ENCODE measurements around the gene ADGRE2. TPM values are rescaled to one million over a fixed set of nuclear protein-coding genes. Genes with fewer than 3 reads are reported as not detected.
"Not testable (repeated sequence)": the region's sequence is repeated elsewhere in the genome, so short reads cannot be mapped to it uniquely, and the experiment has no call there.

Gene ADGRE2
- total and polyA plus RNA-seq, 2 of the 4 experiments (the other 2 are of a cell fraction), result not detected

- H2BK5ac ChIP-seq (ENCODE audit: low read depth, low read length, poor library complexity, severe bottlenecking); H3K4me3 ChIP-seq (ENCODE audit: insufficient read depth, low read depth, low read length); H3K14ac ChIP-seq (replicated peaks; ENCODE audit: low read depth, low read length); POLR2A ChIA-PET (ENCODE audit: unreplicated experiment); H4K91ac ChIP-seq (ENCODE audit: insufficient read depth, low read depth, low read length); H3K18ac ChIP-seq (ENCODE audit: low read depth, low read length); H2AFZ ChIP-seq (replicated peaks; ENCODE audit: low read length, poor library complexity); H2BK120ac ChIP-seq (ENCODE audit: low read depth, low read length); H3K4me2 ChIP-seq (ENCODE audit: low read depth, low read length); H2AK9ac ChIP-seq (replicated peaks; ENCODE audit: low read depth, low read length, poor library complexity); H4K20me1 ChIP-seq (ENCODE audit: insufficient read depth, low read length); H3K36me3 ChIP-seq (ENCODE audit: control insufficient read depth, insufficient read depth, low read length); CTCF ChIA-PET; H3K23ac ChIP-seq (ENCODE audit: low read depth, low read length); H2BK20ac ChIP-seq (ENCODE audit: low read depth, low read length); H3K9ac ChIP-seq (ENCODE audit: low read depth, low read length); H3K27ac ChIP-seq (ENCODE audit: insufficient read depth, low read length); H3K56ac ChIP-seq (ENCODE audit: extremely low read depth, insufficient read depth, low read length); H3K4ac ChIP-seq (ENCODE audit: low read depth, low read length); H3K9me1 ChIP-seq (ENCODE audit: insufficient read depth, low read length); H2BK15ac ChIP-seq (ENCODE audit: low read depth, low read length); H2AK5ac ChIP-seq (ENCODE audit: low read depth, low read length); dilution Hi-C loops (cut with HindIII; ENCODE audit: low sequenced_read_pairs, unreplicated experiment); H4K8ac ChIP-seq (ENCODE audit: low read depth in 2 of 2, low read length in 2 of 2); intact Hi-C loops (cut with micrococcal nuclease); H3K27me3 ChIP-seq (ENCODE audit: control insufficient read depth, insufficient read depth, low read length); H3K79me1 ChIP-seq (ENCODE audit: low read depth in 1 of 2, low read length in 2 of 2); H4K5ac ChIP-seq (ENCODE audit: low read depth, low read length); BruUV-seq (replicated peaks); in situ Hi-C loops (cut with MboI; ENCODE audit: low sequenced_read_pairs); H3K9me3 ChIP-seq (ENCODE audit: control insufficient read depth, insufficient read depth, low read length); H3K4me1 ChIP-seq (ENCODE audit: control insufficient read depth, insufficient read depth, low read length): not testable (repeated sequence)
- peak; percentile 46; the same call in 1 of the 2 replicates for ATAC-seq (ENCODE audit: low read depth)
- DNase-seq, result peak; percentile 14
- peak; percentile 46; the same call in 1 of the 2 replicates for TF ChIP-seq CEBPB (IDR thresholded peaks at IDR 0.05; ENCODE audit: low read depth, low read length)
- WGBS, 2 experiments (ENCODE audit: extremely low coverage in 2 of 2, insufficient read length in 1 of 2), result no CpG with 5 or more reads among the region's 10 CpGs
These were observed 6.4 kb upstream of the ADGRE2 start for GRCh38 chr19:14784730-14785101.

- H3K9me3 ChIP-seq (ENCODE audit: control insufficient read depth, insufficient read depth, low read length); H3K4me1 ChIP-seq (ENCODE audit: control insufficient read depth, insufficient read depth, low read length); H2AK9ac ChIP-seq (replicated peaks; ENCODE audit: low read depth, low read length, poor library complexity); in situ Hi-C loops (cut with MboI; ENCODE audit: low sequenced_read_pairs); CTCF ChIA-PET; H3K79me1 ChIP-seq (ENCODE audit: low read depth in 1 of 2, low read length in 2 of 2); H3K4ac ChIP-seq (ENCODE audit: low read depth, low read length); H3K9ac ChIP-seq (ENCODE audit: low read depth, low read length); H3K4me2 ChIP-seq (ENCODE audit: low read depth, low read length); BruUV-seq (replicated peaks); ATAC-seq (ENCODE audit: low read depth); H3K18ac ChIP-seq (ENCODE audit: low read depth, low read length); H2BK15ac ChIP-seq (ENCODE audit: low read depth, low read length); H4K20me1 ChIP-seq (ENCODE audit: insufficient read depth, low read length); H4K5ac ChIP-seq (ENCODE audit: low read depth, low read length); H3K36me3 ChIP-seq (ENCODE audit: control insufficient read depth, insufficient read depth, low read length); H2BK5ac ChIP-seq (ENCODE audit: low read depth, low read length, poor library complexity, severe bottlenecking); intact Hi-C loops (cut with micrococcal nuclease); H3K23ac ChIP-seq (ENCODE audit: low read depth, low read length); H3K9me1 ChIP-seq (ENCODE audit: insufficient read depth, low read length); DNase-seq; H3K27ac ChIP-seq (ENCODE audit: insufficient read depth, low read length); H4K91ac ChIP-seq (ENCODE audit: insufficient read depth, low read depth, low read length); H2BK20ac ChIP-seq (ENCODE audit: low read depth, low read length); dilution Hi-C loops (cut with HindIII; ENCODE audit: low sequenced_read_pairs, unreplicated experiment); H2BK120ac ChIP-seq (ENCODE audit: low read depth, low read length); H3K14ac ChIP-seq (replicated peaks; ENCODE audit: low read depth, low read length); H3K4me3 ChIP-seq (ENCODE audit: insufficient read depth, low read depth, low read length); H4K8ac ChIP-seq (ENCODE audit: low read depth in 2 of 2, low read length in 2 of 2); H3K56ac ChIP-seq (ENCODE audit: extremely low read depth, insufficient read depth, low read length); H3K27me3 ChIP-seq (ENCODE audit: control insufficient read depth, insufficient read depth, low read length); POLR2A ChIA-PET (ENCODE audit: unreplicated experiment); H2AFZ ChIP-seq (replicated peaks; ENCODE audit: low read length, poor library complexity); H2AK5ac ChIP-seq (ENCODE audit: low read depth, low read length): not testable (repeated sequence)
- WGBS, 2 experiments (ENCODE audit: extremely low coverage in 2 of 2, insufficient read length in 1 of 2), result 100% methylated on average over 1 of the region's 8 CpGs; no CpG with 5 or more reads in 1 of the 2 experiments
These were observed 5.1 kb upstream of the ADGRE2 start for GRCh38 chr19:14783410-14783998.
